Testis (tissue), 3 donors: ENCODE measurements around the gene ANKRD1. TPM values are rescaled to one million over a fixed set of nuclear protein-coding genes. Genes with fewer than 3 reads are reported as not detected.

Source experiments
- DNase-seq: peaks from one replicate; pipeline ENCODE4 v3.0.0-alpha.2; 2019
- H3K27ac ChIP-seq, 2 donors: fragments of 200-600 bp; sonication (generic); one replicate each; pipeline ENCODE4 v1.5.1; 2019
- H3K27me3 ChIP-seq: fragments of 200-600 bp; sonication (generic); one replicate; pipeline ENCODE4 v1.5.1; 2019
- H3K36me3 ChIP-seq: fragments of 200-600 bp; sonication (generic); one replicate; pipeline ENCODE4 v1.5.1; 2017; ENCODE audit warnings: low read depth; ENCODE audit errors: missing control alignments
- H3K4me1 ChIP-seq: fragments of 200-600 bp; sonication (generic); one replicate; pipeline ENCODE4 v1.5.1; 2019
- H3K4me3 ChIP-seq, 2 donors: fragments of 200-600 bp; sonication (generic); one replicate each; pipeline ENCODE4 v1.5.1; 2017 to 2019
- H3K9me3 ChIP-seq: fragments of 200-600 bp; sonication (generic); one replicate; pipeline ENCODE4 v1.5.1; 2017
- POLR2A ChIP-seq: fragments of 450-650 bp; IDR thresholded peaks from one replicate; pipeline ENCODE4 v1.6.1; 2017; ENCODE audit warnings: antibody characterized with exemption, mild to moderate bottlenecking, moderate library complexity
- WGBS, 2 donors: methylation state at CpG; one replicate each; pipeline ENCODE4 v1.1.5; 2018; 5-methylcytosine and 5-hydroxymethylcytosine counted together
- intact Hi-C: fragments of 100-400 bp; cut with DNase I; formaldehyde crosslinking; loops from one replicate; pipeline ENCODE4 v1.15.1; 2023; ENCODE audit warnings: low total_unique reads
- polyA plus RNA-seq: library from polyadenylated mRNA; stranded (reverse); fragments of 350-450 nt; fragmentation: Illumina TruSeq; extraction: RNeasy Lipid Tissue Mini Kit (QIAGEN cat#74804); gene quantifications from one replicate; pipeline ENCODE4 v1.2.3, GENCODE V29; 2014; ENCODE audit warnings: low read depth, low replicate concordance; ENCODE audit not compliant: insufficient read depth
- total RNA-seq, 2 donors: library from RNA; depleted of rRNA; stranded (reverse); fragments of >200 nt; gene quantifications; one replicate each; pipeline ENCODE4 v1.2.3, GENCODE V29; 2016
- TF ChIP-seq, protein P1 (sequence below), 3 experiments: fragments of 450-650 bp in 2 of 3; fragments of 200-600 bp in 1 of 3; sonication (generic) in 1 of 3; IDR thresholded peaks; one replicate each; pipeline ENCODE4 v1.5.1; 2016 to 2019; ENCODE audit warnings: antibody characterized with exemption in 3 of 3, mild to moderate bottlenecking in 2 of 3, moderate library complexity in 1 of 3

The ANKRD1 gene
- total and polyA plus RNA-seq, 3 donors from 2014 or later, result 0.19 to 2.1 TPM; not detected in 1

DNA sequence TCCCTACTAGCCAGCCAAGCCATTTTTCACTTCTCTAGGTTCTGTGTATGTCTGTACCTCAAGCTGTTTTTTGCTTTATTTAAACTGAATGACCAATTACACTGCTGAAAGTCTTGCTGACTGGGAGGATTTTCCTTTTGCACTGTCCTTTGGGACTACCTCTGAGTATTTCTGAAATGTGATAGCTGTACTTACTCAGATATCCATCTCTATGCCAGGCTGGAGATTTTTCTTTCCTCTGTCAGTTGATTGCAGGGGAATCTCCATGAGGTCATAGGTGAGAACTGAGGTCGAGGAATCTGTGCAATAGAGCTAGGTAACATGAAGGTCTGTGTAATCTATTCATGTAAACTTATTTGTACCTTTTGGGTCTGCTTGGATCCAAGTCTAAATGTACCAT, 38.9 kb upstream of the ANKRD1 start:
- DNase-seq, result no peak
- 56 to 64% methylated on average over 1 of the region's 1 CpG for WGBS, 2 donors
- TF ChIP-seq, protein P1, sequence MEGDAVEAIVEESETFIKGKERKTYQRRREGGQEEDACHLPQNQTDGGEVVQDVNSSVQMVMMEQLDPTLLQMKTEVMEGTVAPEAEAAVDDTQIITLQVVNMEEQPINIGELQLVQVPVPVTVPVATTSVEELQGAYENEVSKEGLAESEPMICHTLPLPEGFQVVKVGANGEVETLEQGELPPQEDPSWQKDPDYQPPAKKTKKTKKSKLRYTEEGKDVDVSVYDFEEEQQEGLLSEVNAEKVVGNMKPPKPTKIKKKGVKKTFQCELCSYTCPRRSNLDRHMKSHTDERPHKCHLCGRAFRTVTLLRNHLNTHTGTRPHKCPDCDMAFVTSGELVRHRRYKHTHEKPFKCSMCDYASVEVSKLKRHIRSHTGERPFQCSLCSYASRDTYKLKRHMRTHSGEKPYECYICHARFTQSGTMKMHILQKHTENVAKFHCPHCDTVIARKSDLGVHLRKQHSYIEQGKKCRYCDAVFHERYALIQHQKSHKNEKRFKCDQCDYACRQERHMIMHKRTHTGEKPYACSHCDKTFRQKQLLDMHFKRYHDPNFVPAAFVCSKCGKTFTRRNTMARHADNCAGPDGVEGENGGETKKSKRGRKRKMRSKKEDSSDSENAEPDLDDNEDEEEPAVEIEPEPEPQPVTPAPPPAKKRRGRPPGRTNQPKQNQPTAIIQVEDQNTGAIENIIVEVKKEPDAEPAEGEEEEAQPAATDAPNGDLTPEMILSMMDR (IDR thresholded peaks at IDR 0.05), result no peak
- TF ChIP-seq POLR2A, result no peak
- no peaks in the 10 kb centered on the region for H3K36me3 ChIP-seq
- no peak overlapping the region for H3K27ac ChIP-seq
- H3K27me3 ChIP-seq, result no peaks in the 10 kb centered on the region
- H3K9me3 ChIP-seq, result no peaks in the 10 kb centered on the region
- intact Hi-C loops, result no loop called here
- H3K4me3 ChIP-seq, result no peak overlapping the region
- H3K4me1 ChIP-seq, result no peaks in the 10 kb centered on the region

DNA sequence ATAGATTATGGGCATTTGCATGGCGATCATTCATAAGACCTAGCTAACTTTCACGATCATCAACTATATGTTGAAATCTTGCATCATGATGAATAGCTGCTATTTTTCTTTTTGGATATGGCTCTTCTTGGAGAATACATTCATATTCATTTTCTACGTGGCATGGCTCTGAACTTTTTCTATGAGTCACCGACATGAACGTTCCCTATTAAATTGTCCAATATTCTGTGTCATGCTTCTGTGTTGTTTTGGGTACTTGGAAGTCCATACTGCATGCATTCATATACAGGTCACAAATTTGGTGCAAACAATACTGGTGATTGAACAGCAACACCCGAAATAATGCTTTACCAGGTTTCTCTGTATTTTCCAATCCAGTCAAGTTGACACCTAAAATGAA, 37.9 kb upstream of the ANKRD1 start:
- Histone ChIP-seq H3K4me3 (no peak overlapping the region), H3K27me3 (no peaks in the 10 kb centered on the region), H3K4me1 (no peaks in the 10 kb centered on the region), H3K9me3 (no peaks in the 10 kb centered on the region), H3K36me3 (no peaks in the 10 kb centered on the region), H3K27ac (no peak overlapping the region)
- no peak for TF ChIP-seq POLR2A
- TF ChIP-seq, protein P1 (IDR thresholded peaks at IDR 0.05), result no peak
- intact Hi-C loops, result no loop called here
- DNase-seq, result no peak
- 92 to 95% methylated on average over 6 of the region's 6 CpGs for WGBS, 2 donors

DNA sequence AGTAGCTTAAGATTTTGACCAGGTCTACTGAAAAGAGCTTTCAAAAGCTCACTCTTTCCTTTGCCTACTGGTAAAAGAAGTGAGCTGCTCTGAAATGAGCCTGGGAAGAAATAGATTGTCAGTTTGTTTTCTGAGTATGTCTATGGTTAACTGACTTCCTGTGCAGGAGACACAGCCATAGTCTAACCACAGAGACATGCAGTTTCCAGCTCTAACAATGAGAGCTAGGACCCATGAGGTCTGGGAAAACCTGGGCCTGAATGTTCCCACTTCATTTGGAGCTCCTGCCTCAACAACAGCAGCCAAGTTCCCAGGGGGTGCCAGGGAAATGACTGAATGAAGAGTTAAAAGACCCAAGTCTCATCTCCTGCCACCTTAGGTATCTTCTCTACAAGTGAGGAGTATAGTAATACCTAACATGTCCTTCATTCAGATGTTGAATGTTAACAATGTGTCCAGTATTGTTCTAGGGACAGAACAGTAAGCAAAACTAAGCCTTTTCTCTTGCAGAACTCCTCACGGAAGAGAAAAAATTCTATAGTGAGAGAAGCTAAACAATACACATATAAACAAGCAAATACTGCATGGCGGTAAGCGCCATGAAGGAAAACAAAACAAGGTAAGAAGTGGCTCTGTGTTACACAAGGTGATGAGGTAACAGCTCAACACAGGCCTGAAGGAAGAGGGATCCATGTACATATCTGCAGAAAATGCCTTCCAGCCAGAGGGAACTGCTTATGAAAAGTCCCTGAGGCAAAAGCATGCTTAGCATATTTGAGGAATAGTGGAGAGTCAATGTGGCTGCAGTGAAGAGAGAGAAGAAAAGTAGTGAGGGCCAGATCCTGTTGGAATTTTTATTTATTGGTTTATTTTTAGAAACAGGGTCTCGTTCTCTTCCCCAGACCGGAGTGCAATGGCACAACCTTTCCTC, 26.4 kb upstream of the ANKRD1 start:
- 71 to 77% methylated on average over 5 of the region's 5 CpGs for WGBS, 2 donors
- Histone ChIP-seq H3K4me1 (no peaks in the 10 kb centered on the region), H3K9me3 (no peaks in the 10 kb centered on the region), H3K4me3 (no peak overlapping the region), H3K36me3 (no peaks in the 10 kb centered on the region), H3K27ac (no peak overlapping the region), H3K27me3 (no peaks in the 10 kb centered on the region)
- DNase-seq, result no peak
- intact Hi-C loops, result no loop called here
- TF ChIP-seq, protein P1 (IDR thresholded peaks at IDR 0.05), result no peak
- no peak for TF ChIP-seq POLR2A

DNA sequence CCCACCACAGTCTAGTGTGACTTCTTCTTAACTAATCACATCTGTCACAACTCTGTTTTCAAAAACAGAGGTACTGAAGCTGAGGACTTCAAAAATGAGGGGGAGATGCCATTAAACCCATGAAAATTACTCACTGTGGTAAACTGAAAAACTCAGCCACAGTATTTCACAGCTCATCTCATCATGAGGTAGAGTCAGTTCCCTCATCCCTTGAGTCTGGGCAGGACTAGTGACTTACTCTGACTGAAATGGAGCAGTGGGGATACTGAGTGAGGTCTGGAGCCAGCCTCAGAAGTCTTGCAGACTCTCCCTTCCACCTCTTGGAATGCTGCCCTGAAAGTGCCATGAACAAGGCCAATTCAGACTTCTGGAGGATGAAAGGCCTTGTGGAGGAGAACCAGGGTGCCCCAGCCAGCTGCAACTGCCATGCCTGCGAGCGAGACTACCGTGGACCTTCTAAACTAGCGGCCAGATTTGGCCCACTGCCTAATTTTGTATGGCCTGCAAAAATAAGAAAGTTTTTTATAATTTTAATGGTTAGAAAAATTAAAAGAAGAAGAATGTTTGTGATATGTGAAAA, 24.7 kb upstream of the ANKRD1 start:
- intact Hi-C loops, result no loop called here
- no peaks in the 10 kb centered on the region for H3K9me3 ChIP-seq
- H3K27ac ChIP-seq, result no peak overlapping the region
- 48 to 69% methylated on average over 4 of the region's 4 CpGs for WGBS, 2 donors
- H3K4me1 ChIP-seq, result no peaks in the 10 kb centered on the region
- DNase-seq, result peak; percentile 36
- H3K4me3 ChIP-seq, result no peak overlapping the region
- no peak for TF ChIP-seq POLR2A
- TF ChIP-seq, protein P1 (IDR thresholded peaks at IDR 0.05), result no peak
- no peaks in the 10 kb centered on the region for H3K27me3 ChIP-seq
- no peaks in the 10 kb centered on the region for H3K36me3 ChIP-seq
